DND-41 (cell line): ENCODE results near the gene SPATA6L.

Experiments used
- ATAC-seq: fragments of 200-7000 bp; cut with Tn5 transposase; 3 replicates; pipeline ENCODE4 v1.9.1; 2021; ENCODE audit warnings: low read depth; ENCODE audit not compliant: insufficient read depth
- DNase-seq: peaks from one replicate; pipeline ENCODE4 v3.0.0-alpha.2; 2020
- H2AFZ ChIP-seq: 2 replicates; pipeline ENCODE4 v1.6.0; 2012; ENCODE audit warnings: low read depth, low read length
- H3K27ac ChIP-seq: 2 replicates; pipeline ENCODE4 v1.5.1; 2012; ENCODE audit warnings: low read length, inconsistent platforms
- H3K27me3 ChIP-seq: fragments of 200-600 bp; sonication (generic); 2 replicates; pipeline ENCODE4 v1.6.0; 2012; ENCODE audit warnings: low read length, mild to moderate bottlenecking, inconsistent platforms; ENCODE audit not compliant: insufficient read depth, poor library complexity
- H3K36me3 ChIP-seq: 2 replicates; pipeline ENCODE4 v1.5.1; 2012; ENCODE audit warnings: low read length, inconsistent platforms; ENCODE audit not compliant: insufficient read depth
- H3K4me1 ChIP-seq: 2 replicates; pipeline ENCODE4 v1.5.1; 2012; ENCODE audit warnings: mild to moderate bottlenecking, low read length; ENCODE audit not compliant: insufficient read depth
- H3K4me2 ChIP-seq: 2 replicates; pipeline ENCODE4 v1.6.0; 2012; ENCODE audit warnings: mild to moderate bottlenecking, moderate library complexity, low read length, inconsistent platforms; ENCODE audit not compliant: insufficient read depth
- H3K4me3 ChIP-seq, 2 experiments: fragments of 200-600 bp in 1 of 2; shearing (Covaris generic) in 1 of 2; 2 replicates each; pipeline ENCODE4 v1.5.1; 2012 to 2016; ENCODE audit warnings: inconsistent platforms in 2 of 2, low read length in 2 of 2, mild to moderate bottlenecking in 2 of 2, low read depth in 1 of 2, moderate library complexity in 1 of 2
- H3K79me2 ChIP-seq: 2 replicates; pipeline ENCODE4 v1.6.0; 2012; ENCODE audit warnings: low read length, inconsistent platforms; ENCODE audit not compliant: insufficient read depth
- H3K9ac ChIP-seq: 2 replicates; pipeline ENCODE4 v1.6.0; 2012; ENCODE audit warnings: low read depth, mild to moderate bottlenecking, inconsistent platforms, low read length, moderate library complexity
- H3K9me3 ChIP-seq: 2 replicates; pipeline ENCODE4 v1.5.1; 2012; ENCODE audit warnings: low read length, moderate library complexity, mild to moderate bottlenecking, inconsistent platforms; ENCODE audit not compliant: insufficient read depth, severe bottlenecking
- H4K20me1 ChIP-seq: 2 replicates; pipeline ENCODE4 v1.6.0; 2012; ENCODE audit warnings: low read length; ENCODE audit not compliant: insufficient read depth
- EZH2 ChIP-seq: IDR thresholded peaks from 3 replicates; pipeline ENCODE4 v1.6.1; 2012; ENCODE audit warnings: borderline replicate concordance, low read depth, mild to moderate bottlenecking, moderate library complexity, low read length, inconsistent platforms; ENCODE audit not compliant: severe bottlenecking
- TF ChIP-seq, protein P1 (sequence below): IDR thresholded peaks from 2 replicates; pipeline ENCODE4 v1.5.1; 2012; ENCODE audit warnings: borderline replicate concordance, low read length, moderate library complexity, mild to moderate bottlenecking; ENCODE audit not compliant: poor library complexity, severe bottlenecking; ENCODE audit errors: extremely low read depth

Gene SPATA6L

DNA sequence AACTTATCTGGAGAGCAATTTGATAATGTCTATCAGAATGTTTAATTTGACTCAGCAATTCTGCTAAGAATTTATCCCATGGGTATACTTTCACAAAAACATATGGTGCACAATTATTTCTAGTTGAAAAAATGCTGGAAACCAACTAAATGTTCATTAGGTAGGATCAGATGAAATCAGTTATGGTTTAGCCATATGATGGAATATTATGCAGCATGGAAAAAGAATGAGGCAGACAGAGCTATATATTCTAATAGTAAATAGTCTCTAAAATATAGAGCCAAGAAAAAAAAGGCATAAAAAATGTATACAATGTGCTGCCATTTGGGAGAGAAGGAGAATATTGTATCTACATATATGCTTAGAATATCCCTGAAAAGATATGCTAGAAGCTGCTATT lies 3.6 kb upstream of the SPATA6L start:
- Histone ChIP-seq H3K4me1 (peaks cover 1% of the 10 kb centered on the region; the same call in 1 of the 2 replicates), H3K27ac (no peak overlapping the region), H2AFZ (no peak overlapping the region), H4K20me1 (no peaks in the 10 kb centered on the region), H3K27me3 (no peaks in the 10 kb centered on the region), H3K79me2 (no peaks in the 10 kb centered on the region), H3K9me3 (no peaks in the 10 kb centered on the region), H3K4me2 (no peak overlapping the region), H3K36me3 (no peaks in the 10 kb centered on the region), H3K4me3 (no peak overlapping the region), H3K9ac (no peak overlapping the region)
- TF ChIP-seq, protein P1, sequence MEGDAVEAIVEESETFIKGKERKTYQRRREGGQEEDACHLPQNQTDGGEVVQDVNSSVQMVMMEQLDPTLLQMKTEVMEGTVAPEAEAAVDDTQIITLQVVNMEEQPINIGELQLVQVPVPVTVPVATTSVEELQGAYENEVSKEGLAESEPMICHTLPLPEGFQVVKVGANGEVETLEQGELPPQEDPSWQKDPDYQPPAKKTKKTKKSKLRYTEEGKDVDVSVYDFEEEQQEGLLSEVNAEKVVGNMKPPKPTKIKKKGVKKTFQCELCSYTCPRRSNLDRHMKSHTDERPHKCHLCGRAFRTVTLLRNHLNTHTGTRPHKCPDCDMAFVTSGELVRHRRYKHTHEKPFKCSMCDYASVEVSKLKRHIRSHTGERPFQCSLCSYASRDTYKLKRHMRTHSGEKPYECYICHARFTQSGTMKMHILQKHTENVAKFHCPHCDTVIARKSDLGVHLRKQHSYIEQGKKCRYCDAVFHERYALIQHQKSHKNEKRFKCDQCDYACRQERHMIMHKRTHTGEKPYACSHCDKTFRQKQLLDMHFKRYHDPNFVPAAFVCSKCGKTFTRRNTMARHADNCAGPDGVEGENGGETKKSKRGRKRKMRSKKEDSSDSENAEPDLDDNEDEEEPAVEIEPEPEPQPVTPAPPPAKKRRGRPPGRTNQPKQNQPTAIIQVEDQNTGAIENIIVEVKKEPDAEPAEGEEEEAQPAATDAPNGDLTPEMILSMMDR: no peak
- no peak for TF ChIP-seq EZH2
- DNase-seq: no peak
- no peak for ATAC-seq

DNA sequence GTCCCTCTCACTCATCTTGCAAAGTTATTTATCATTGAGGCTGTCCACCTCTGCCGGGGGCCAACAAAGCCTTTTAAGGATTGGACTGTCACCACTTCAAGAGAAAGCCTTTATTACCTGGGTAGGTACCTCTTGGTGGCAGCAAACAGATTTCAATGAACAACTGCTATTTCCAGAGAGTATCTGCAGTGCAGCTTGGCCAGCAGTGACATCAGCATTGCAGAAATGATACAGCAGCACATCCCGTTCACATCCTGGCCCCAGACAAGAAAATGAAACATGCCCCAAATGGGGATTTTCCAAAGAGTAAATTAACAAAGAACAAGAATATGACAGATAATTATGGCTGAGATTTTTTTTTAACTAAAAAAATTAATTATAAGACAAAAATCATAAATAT lies 2.3 kb upstream of the SPATA6L start:
- H4K20me1 ChIP-seq: no peaks in the 10 kb centered on the region
- H2AFZ ChIP-seq: no peak overlapping the region
- H3K27me3 ChIP-seq: no peaks in the 10 kb centered on the region
- H3K27ac ChIP-seq: no peak overlapping the region
- no peak overlapping the region for H3K9ac ChIP-seq
- H3K9me3 ChIP-seq: no peaks in the 10 kb centered on the region
- no peaks in the 10 kb centered on the region for H3K79me2 ChIP-seq
- H3K4me3 ChIP-seq: no peak overlapping the region
- ATAC-seq (no peak), DNase-seq (no peak)
- H3K4me1 ChIP-seq: peaks cover 14% of the 10 kb centered on the region
- TF ChIP-seq, protein P1: no peak
- TF ChIP-seq EZH2: no peak
- no peaks in the 10 kb centered on the region for H3K36me3 ChIP-seq
- H3K4me2 ChIP-seq: no peak overlapping the region

- Histone ChIP-seq H3K4me3 (no peak overlapping the region), H3K4me2 (no peak overlapping the region), H3K4me1 (peaks cover 23% of the 10 kb centered on the region), H3K27me3 (no peaks in the 10 kb centered on the region), H3K36me3 (no peaks in the 10 kb centered on the region), H3K9ac (no peak overlapping the region), H3K79me2 (peaks cover 7% of the 10 kb centered on the region), H2AFZ (no peak overlapping the region), H3K27ac (no peak overlapping the region), H4K20me1 (no peaks in the 10 kb centered on the region), H3K9me3 (no peaks in the 10 kb centered on the region)
- ATAC-seq (peak; percentile 73), DNase-seq (no peak)
- TF ChIP-seq, protein P1: no peak
- no peak for TF ChIP-seq EZH2
These were observed 1.4 kb upstream of the SPATA6L start for GRCh38 chr9:4667681-4668080.

- H2AFZ ChIP-seq: no peak overlapping the region
These were observed 923 bp downstream of the SPATA6L start for GRCh38 chr9:4665357-4665756.

More at GRCh38 chr9:4665357-4665756, 923 bp downstream of the SPATA6L start:
- Histone ChIP-seq H3K79me2 (peaks cover 10% of the 10 kb centered on the region), H3K4me2 (no peak overlapping the region; the same call in 1 of the 2 replicates), H3K4me3 (no peak overlapping the region), H3K36me3 (no peaks in the 10 kb centered on the region; the same call in 1 of the 2 replicates), H3K9me3 (no peaks in the 10 kb centered on the region), H3K27me3 (no peaks in the 10 kb centered on the region), H4K20me1 (no peaks in the 10 kb centered on the region), H3K27ac (no peak overlapping the region), H3K9ac (no peak overlapping the region), H3K4me1 (peaks cover 37% of the 10 kb centered on the region)
- DNase-seq: no peak
- no peak for ATAC-seq
- TF ChIP-seq, protein P1: no peak
- TF ChIP-seq EZH2: no peak
